WERI-Rb-1 (cell line): ENCODE measurements around the gene VWA5B2.
"Not testable (repeated sequence)": the region's sequence is repeated elsewhere in the genome, so short reads cannot be mapped to it uniquely, and the experiment has no call there.

Experiments
- DNase-seq: peaks from one replicate; pipeline ENCODE4 v3.0.0-alpha.2; 2020
- H3K27ac ChIP-seq: fragments of 250-450 bp; sonication (Bioruptor Pico); 2 replicates; pipeline ENCODE4 v1.5.1; 2020; ENCODE audit warnings: mild to moderate bottlenecking, moderate library complexity
- H3K27me3 ChIP-seq: fragments of 250-450 bp; sonication (Bioruptor Pico); 2 replicates; pipeline ENCODE4 v1.5.1; 2021; ENCODE audit warnings: mild to moderate bottlenecking, low read depth, moderate library complexity; ENCODE audit not compliant: insufficient read depth, severe bottlenecking
- H3K36me3 ChIP-seq: fragments of 250-450 bp; sonication (Bioruptor Pico); 2 replicates; pipeline ENCODE4 v1.5.1; 2020; ENCODE audit warnings: mild to moderate bottlenecking, moderate library complexity
- H3K4me3 ChIP-seq: 2 replicates; pipeline ENCODE4 v1.5.1; 2011; ENCODE audit warnings: low read depth, mild to moderate bottlenecking, control low read depth, low read length
- H3K9me3 ChIP-seq: fragments of 250-450 bp; sonication (Bioruptor Pico); 2 replicates; pipeline ENCODE4 v1.5.1; 2021; ENCODE audit warnings: mild to moderate bottlenecking, moderate library complexity; ENCODE audit not compliant: severe bottlenecking
- TF ChIP-seq, protein P1 (sequence below): IDR thresholded peaks from 2 replicates; pipeline ENCODE4 v1.5.1; 2011; ENCODE audit warnings: low read depth, mild to moderate bottlenecking, control low read depth, inconsistent platforms, low read length

VWA5B2 gene

DNA sequence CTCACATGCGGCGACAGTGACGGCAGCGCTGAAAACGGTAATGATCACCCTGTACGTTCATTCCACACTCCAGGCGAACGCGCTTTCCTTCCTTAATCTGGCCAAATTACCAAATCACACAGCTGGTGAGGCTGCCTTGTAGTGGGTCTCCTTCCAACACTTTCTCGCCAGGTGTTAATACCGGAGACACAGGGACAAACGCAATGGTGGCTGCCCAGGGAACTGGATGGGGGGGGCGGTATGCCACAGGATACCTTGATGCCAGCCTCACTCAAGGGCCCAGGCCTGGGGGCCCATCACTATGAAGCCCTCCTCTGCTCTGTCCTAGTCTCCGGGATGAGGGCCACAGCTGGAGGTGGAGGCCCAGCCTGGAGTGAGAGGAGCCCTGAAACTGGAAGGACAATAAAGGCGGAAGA, 33.4 kb downstream of the VWA5B2 start:
- peaks cover 3% of the 10 kb centered on the region for H3K9me3 ChIP-seq
- peak overlapping the region; percentile 49 for H3K4me3 ChIP-seq
- no peak for DNase-seq
- H3K36me3 ChIP-seq = no peaks in the 10 kb centered on the region
- H3K27me3 ChIP-seq = peaks cover 30% of the 10 kb centered on the region
- TF ChIP-seq, protein P1, sequence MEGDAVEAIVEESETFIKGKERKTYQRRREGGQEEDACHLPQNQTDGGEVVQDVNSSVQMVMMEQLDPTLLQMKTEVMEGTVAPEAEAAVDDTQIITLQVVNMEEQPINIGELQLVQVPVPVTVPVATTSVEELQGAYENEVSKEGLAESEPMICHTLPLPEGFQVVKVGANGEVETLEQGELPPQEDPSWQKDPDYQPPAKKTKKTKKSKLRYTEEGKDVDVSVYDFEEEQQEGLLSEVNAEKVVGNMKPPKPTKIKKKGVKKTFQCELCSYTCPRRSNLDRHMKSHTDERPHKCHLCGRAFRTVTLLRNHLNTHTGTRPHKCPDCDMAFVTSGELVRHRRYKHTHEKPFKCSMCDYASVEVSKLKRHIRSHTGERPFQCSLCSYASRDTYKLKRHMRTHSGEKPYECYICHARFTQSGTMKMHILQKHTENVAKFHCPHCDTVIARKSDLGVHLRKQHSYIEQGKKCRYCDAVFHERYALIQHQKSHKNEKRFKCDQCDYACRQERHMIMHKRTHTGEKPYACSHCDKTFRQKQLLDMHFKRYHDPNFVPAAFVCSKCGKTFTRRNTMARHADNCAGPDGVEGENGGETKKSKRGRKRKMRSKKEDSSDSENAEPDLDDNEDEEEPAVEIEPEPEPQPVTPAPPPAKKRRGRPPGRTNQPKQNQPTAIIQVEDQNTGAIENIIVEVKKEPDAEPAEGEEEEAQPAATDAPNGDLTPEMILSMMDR = no peak
- no peak overlapping the region for H3K27ac ChIP-seq

DNA sequence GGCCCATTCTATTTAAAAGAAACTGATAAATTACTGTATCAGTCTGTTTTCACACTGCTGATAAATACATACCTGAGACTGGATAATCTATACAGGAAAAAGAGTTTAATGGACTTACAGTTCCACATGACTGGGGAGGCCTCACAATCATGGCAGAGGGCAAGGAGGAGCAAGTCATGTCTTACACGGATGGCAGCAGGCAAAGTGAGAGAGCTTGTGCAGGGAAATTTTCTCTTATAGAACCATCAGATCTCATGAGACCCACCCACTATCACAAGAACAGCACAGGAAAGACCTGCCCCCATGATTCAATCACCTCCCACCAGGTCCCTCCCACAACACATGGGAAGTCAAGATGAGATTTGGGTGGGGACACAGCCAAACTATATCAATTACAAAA, 37.9 kb downstream of the VWA5B2 start:
- H3K27me3 ChIP-seq, H3K9me3 ChIP-seq, H3K4me3 ChIP-seq, H3K27ac ChIP-seq, DNase-seq, H3K36me3 ChIP-seq: not testable (repeated sequence)

- no peak for DNase-seq
- H3K4me3 ChIP-seq = no peak overlapping the region
- no peaks in the 10 kb centered on the region for H3K36me3 ChIP-seq
- H3K9me3 ChIP-seq = peaks cover 2% of the 10 kb centered on the region
- no peaks in the 10 kb centered on the region for H3K27me3 ChIP-seq
- TF ChIP-seq, protein P1 = no peak
- no peak overlapping the region for H3K27ac ChIP-seq
Observed at GRCh38 chr3:184272269-184272668, 42.9 kb downstream of the VWA5B2 start.

GRCh38 chr3:184275381-184275701, 46.0 kb downstream of the VWA5B2 start:
- Histone ChIP-seq H3K27me3 (no peaks in the 10 kb centered on the region), H3K4me3 (no peak overlapping the region), H3K36me3 (no peaks in the 10 kb centered on the region), H3K27ac (no peak overlapping the region), H3K9me3 (no peaks in the 10 kb centered on the region)
- DNase-seq = no peak
- TF ChIP-seq, protein P1 = no peak

DNA sequence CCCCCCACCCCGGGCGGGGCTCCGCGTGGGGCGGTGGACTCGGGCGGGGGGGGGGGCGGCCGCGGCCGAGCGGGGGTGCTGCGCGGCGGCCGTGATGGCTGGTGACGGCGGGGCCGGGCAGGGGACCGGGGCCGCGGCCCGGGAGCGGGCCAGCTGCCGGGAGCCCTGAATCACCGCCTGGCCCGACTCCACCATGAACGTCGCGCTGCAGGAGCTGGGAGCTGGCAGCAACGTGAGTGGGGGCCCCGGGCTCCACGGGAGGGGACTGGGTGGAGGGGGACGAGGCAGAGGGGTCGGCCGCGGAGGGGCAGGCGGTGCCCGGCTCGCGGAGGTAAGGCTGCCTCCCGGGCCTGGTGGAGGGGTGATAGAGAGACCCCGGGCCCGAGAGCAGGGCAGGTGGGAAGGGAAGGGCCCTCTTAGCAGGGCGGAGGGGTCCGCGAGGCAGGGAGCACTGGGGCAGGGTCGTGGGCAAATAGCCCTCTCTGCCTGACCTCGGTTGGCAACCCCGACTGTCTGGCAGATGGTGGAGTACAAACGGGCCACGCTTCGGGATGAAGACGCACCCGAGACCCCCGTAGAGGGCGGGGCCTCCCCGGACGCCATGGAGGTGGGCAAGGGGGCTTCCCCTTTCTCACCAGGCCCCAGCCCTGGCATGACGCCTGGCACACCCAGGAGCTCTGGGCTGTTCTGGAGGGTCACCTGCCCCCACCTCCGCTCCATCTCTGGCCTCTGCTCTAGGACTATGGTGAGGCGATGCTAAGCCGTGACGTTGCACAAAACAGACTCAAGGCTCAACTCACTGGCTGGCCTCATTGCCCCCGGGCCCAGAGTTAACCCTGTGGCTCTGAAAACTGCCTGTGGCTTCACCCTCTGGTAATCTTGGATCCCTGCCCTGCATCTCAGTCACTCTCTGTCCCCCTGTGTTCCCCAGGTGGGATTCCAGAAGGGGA, 46.9 kb downstream of the VWA5B2 start, which contains the start of gene ECE2:
Gene ECE2 (plus strand): TSS at position 62 of the 950 bp plus-strand sequence. CDS start 132 bp downstream, at position 194.
- no peak within 1 kb of the TSS for H3K27ac ChIP-seq
- TF ChIP-seq, protein P1 = no peak
- H3K4me3 ChIP-seq = no peak within 1 kb of the TSS
- no peak for DNase-seq
- H3K9me3 ChIP-seq = no peaks in the 10 kb centered on the region
- no peaks in the 10 kb centered on the region for H3K36me3 ChIP-seq
- no peaks in the 10 kb centered on the region for H3K27me3 ChIP-seq

DNA sequence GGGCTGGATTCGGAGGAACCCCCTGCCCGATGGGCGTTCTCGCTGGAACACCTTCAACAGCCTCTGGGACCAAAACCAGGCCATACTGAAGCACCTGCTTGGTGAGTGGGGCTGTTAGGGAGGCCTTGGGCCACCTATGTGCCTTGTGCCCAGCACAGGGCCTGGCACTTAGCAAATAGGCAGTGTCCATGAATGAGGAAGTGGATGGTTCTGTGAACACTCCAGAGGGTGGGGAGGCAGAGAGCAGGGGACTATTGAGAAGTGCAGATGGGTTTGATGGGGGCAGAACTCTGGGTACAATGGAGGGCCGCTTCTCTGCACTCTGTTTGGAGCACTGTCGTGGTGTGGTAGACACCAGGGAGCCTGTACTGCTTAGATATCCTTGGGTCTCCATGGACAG, 48.0 kb downstream of the VWA5B2 start:
- H3K36me3 ChIP-seq = no peaks in the 10 kb centered on the region
- no peak overlapping the region for H3K27ac ChIP-seq
- H3K27me3 ChIP-seq = no peaks in the 10 kb centered on the region
- no peak overlapping the region for H3K4me3 ChIP-seq
- no peaks in the 10 kb centered on the region for H3K9me3 ChIP-seq
- TF ChIP-seq, protein P1 = no peak
- no peak for DNase-seq
